GM03348 (cell line): ENCODE results near the gene MBOAT7.

Experiments
- DNase-seq: peaks from one replicate; pipeline ENCODE4 v3.0.0; 2012; ENCODE audit warnings: low spot score

MBOAT7 gene

DNA sequence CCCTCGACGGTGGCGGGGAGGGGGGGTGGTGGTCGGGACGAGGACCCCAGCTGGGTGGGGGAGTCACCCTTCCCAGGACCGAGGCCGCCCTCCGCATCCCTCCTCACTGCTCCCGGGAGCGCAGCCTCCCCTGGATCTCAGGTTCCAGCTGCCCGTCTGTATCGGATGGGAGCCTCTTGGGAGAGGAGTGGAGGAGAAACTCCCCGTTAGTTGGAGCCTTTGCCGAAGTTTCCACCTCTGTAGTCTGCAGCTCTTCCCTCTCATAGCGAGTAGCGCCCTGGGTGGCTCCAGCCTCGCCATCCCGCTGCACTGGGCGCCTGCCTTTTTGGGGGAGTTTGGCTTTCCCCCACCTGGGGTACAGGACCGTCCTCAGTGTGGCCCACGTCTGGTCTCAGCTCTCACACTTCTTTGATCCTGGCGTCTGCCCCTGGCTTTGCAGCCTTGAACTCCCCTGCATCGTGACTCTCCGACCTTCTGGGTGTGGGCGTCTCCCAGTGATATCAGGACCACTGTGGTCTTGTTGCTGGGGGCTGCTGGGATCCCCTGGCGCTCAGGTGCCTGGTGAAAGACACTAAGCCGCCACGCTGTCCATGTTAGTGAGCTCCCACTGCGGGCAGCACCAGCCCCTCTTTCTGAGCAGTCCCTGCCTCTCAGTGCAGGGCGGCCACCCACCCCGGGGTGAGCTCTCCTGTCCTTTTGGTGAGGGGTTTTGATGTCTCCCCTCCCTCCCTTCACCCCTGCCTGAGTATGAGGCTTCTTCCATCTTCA, 50.7 kb downstream of the MBOAT7 start:
- no peak for DNase-seq

DNA sequence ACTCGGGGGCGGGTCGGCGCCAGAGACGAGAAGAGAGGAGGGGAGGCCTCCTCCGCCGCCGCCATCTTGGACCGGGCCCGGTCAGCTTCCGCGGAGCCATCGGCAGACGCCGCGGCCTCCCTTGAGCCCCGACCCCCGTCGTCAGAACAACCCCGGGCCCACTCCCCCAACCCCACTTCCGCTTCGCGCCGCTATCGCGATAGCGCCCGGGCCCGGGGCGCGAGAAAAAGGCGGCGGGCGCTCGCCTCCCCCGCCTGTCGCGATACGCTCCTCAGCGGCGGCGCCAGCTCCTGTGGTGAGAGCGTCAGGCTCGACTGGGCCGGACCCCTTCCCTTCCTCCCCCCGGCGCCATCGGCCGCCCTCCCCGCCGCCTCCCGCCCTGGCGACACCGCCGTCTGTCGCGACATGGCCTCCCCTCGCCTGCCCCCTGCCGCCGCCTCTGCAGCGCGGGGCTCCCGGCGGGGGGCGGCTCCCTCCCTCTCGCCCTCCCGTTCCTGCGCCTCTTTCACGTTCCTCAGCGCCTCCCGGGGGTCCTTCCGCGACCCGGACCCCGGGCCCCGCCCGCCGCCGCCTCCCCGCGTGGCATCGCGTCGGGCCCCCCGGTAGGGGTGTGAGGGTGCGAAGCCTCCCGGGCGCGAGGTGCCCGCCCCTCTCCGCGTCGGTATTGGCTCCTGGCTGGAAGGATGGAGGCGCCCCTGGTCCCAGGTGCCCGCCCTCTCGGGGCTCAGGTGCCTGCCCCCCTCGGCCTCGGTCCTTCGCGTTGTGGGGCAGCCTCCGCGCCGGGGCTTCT, 51.5 kb downstream of the MBOAT7 start, which contains the start of gene CNOT3:
CNOT3 (plus strand) TSS at position 64 of the 790 bp plus-strand sequence. CDS start 5,217 bp downstream, outside the sequence.
- DNase-seq: peak; percentile 44

DNA sequence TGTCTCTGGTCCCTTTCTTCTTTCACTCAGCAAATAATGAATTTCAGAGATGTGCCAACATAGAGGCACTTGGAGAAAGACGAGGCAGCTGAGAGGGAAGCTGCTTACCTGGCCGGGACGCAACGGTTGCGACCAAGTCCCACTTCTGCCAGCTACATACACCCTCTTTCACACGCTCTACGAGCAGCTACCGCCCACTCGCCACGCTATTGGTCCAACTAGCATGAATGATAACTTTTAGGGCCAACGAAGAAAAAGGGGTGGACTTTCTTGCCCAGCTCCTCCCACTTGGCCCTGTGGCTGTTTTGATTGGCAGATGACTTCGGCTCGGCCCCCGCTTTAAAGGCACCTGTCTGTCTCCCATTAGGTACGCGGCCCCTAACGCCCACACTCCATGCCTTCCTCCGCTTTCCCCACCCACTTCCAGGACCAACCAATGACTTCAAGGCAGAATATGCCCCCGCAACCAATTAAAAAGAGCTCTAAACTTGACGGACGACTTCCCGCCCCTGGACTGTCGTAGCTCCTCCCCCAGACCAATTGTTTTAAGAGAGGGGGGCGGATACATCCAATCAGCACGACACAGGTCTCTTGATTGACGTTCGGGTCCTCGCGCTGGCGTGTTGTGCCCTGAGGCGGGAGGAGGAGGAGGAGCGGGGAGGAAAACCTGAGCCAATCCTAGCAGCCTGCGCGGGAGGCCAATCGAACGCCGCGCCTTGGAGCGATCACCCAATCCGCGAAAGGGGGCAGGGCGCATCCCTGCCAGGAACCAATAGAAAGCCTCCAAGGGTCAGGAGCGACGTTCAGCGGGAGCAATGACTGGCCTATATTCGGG, 52.3 kb downstream of the MBOAT7 start:
- peak; percentile 98 for DNase-seq

DNA sequence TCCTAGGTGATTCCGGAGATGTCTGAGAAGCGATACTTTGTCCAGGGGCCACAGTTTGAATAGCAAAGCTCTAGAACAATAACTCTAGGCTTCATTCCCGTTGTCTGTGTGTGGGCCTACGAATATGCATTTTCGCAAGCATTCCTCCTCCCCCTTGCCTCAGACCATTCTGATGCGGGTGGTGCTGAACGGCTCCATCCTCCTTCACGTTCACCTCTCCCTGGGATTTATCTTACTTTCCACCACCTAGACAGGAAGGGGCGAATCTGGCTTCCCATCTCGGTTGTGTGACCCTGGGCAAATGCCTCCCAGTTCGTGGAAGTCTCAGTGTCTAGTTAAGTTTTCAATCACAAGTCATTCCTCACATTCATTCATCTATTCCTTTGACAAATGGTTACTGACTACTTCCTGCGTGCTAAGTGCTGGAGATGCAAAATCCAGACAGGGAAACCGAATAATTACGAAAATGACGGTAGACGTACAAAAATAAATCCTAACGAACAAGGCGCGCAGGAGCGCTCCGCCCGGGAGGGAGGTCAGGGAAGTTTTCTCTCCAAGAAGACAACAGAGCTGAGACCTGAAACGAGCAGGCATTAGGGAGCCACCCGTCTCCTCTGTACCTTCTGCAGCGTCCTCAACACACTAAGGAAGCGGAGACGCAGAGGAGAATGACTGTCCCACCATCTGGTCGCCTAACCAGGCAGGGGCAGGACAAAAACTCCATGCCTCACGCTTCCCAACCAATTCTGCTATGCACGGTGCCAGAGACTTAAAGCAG, 53.1 kb downstream of the MBOAT7 start:
- peak; percentile 35 for DNase-seq

DNA sequence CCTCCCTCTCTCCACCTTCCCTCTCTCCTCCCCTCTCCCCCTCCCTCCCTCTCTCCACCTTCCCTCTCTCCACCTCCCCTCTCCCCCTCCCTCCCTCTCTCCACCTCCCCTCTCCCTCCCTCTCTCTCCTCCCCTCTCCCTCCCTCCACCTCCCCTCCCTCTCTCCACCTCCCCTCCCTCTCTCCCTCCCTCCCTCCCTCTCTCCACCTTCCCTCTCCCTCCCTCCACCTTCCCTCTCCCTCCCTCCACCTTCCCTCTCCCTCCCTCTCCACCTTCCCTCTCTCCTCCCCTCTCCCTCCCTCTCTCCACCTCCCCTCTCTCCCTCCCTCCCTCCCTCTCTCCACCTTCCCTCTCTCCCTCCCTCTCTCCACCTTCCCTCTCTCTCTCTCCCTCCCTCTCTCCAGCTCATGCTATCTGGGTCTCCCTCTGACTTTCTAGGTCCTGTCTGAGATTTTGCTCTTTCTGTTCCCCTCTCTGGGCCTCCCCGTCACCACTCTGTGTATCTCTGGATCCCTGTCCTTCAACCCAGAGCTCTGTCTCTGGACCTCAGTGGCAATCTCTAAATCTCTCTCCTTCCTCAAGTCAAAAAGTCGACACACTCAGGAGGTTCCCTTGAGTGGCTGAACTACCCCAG, 55.3 kb downstream of the MBOAT7 start:
- no peak for DNase-seq

DNA sequence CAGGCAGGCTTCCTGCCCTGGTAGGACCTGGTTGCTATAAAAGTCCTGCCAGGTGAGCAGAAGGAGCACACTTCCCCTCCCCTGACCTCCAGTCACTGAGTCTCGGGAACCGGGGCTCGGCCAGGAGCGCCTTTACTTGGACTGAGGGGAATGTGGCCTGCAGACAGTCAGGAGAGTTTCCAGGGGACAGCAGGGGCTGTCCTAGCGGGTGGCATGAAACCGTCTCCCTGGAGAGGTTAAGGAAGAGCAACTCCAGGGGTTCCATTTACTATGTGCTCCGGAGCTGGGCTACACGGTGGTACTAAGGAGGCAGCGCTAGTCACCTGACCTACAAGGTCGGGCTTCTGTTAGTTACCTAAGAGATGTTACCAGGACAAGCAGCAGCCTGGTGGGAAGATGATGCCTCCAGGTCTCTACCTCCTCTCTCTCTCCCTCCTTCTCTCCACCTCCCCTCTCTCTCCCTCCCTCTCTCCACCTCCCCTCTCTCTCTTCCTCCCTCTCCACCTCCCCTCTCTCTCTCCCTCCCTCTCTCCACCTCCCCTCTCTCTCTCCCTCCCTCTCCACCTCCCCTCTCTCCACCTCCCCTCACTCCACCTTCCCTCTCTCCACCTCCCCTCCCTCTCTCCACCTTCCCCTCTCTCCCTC, 55.9 kb downstream of the MBOAT7 start:
- DNase-seq: no peak

DNA sequence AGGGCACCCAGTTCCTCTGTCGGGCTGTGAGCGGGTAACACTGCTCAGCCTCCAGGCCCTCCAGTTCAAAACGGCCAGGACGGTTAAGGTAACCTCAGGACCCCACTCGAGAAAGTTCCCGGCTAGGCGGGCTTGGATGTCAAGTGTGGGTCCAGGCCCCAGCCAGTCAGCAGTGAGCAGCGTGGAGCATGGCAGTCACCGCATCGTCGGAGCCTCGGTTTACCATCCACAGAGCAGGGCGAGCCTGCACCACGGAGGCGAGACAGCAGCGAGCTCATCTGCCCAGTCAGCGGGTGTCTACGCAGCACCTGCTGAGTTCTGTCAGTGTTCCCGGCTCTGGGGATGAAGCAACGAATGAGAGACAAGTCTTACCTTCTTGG, 59.8 kb downstream of the MBOAT7 start:
- DNase-seq: no peak

DNA sequence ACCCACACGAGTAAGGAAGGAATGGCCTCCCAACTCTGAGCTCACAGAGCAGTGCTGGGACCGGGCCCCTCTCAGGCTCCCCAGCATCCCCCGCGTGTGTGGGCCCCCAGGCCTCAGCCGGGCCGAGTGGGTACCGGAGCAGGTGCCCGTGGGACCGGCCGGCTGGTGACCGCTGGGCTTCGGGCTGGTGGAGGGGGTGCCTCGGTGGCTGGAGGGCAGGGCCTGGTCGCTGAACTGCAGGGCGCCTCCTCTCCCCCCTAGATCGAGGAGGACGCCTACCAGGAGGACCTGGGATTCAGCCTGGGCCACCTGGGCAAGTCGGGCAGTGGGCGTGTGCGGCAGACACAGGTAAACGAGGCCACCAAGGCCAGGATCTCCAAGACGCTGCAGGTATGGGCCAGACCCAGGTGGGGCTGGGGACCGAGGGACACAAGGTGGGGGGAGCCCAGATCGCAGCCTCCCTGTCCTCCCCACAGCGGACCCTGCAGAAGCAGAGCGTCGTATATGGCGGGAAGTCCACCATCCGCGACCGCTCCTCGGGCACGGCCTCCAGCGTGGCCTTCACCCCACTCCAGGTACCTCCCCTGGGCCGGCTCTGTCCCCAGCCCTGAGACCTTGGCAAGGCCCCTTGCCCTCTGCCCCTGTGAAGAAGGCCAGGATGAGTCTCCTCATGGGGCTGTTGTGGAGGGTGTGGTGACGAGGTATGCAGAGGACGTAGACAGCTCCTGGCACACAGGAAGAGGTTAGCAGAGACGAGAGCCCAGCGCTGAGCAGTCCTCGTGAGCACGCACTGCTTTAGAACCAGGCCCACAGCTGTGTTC, 60.4 kb downstream of the MBOAT7 start:
- DNase-seq: no peak

DNA sequence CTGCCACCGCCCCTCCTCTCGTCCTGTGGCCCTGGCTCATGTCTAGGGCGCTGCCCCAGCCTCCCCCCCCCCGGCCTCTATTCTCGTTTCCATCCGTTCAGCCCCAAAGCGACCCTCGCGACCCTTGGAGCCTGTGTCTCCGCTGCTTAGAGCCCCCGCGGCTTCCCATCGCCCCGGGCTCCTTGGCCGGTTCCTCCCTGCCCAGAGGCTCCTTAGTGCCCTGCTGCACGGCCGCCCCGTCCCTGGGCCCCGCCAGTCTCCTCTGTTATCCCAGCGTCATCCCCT, 61.0 kb downstream of the MBOAT7 start:
- DNase-seq: no peak

DNA sequence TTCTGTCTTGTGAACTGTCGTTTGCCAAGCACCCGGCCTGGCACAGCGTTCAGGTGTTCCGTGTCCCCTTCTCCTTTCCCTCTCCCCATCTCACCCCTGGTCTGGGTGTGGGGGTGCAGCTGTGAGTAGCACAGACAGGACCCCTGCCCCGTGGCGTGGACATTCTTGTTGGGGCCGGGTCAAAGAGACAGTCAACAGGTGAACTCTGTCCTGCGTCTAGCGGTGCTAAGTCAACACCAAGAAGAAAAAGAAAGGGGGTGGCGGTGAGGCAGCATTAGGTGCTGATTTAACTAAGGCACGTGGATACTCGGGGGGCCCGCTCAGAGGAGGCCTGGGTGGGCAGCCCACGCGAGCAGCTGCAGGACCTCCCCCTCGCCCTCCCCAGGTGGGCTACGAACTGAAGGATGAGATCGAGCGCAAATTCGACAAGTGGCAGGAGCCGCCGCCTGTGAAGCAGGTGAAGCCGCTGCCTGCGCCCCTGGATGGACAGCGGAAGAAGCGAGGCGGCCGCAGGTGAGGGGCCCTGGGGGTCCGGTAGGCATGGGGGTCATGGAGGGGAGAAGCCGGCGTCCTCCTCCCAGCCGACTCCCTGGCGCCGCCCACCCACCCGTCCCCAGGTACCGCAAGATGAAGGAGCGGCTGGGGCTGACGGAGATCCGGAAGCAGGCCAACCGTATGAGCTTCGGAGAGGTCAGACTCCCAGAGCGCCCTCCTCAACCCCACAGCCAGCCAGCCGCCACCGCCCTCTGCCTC, 61.5 kb downstream of the MBOAT7 start:
- no peak for DNase-seq

DNA sequence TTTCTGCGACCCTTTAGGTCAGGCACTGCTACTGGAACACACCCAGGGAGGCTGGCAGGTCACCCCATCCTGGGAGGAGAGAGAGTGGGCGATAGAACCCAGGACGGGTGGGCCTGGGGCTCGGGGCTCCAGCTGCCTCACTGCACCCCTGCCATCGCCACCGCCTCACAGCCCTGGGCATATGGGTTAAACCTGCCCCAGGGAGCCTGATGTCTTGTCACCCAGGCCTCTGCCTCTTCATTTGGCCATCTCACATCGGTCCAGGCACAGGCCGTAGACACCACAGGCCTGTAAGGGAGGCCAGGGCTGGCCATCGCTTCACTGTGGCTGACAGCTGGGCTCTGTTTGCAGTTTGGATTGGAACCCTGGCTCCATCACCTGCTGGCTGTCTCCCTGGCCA, 63.7 kb downstream of the MBOAT7 start:
- DNase-seq: no peak

DNA sequence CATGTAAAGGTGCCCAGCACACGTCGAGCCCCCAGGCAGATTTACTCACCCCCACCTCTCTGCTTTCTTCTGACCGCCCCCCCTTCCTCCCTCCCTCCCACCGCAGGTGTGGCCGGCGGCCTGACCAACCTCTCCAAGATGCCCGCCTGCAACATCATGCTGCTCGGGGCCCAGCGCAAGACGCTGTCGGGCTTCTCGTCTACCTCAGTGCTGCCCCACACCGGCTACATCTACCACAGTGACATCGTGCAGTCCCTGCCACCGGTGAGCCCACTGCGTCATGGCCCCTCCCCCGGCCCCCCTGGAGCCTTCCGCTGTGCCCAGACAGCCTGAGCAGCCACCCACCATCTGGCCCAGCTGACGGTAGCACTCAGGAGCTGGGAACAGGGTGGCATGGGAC, 65.0 kb downstream of the MBOAT7 start:
- no peak for DNase-seq

DNA sequence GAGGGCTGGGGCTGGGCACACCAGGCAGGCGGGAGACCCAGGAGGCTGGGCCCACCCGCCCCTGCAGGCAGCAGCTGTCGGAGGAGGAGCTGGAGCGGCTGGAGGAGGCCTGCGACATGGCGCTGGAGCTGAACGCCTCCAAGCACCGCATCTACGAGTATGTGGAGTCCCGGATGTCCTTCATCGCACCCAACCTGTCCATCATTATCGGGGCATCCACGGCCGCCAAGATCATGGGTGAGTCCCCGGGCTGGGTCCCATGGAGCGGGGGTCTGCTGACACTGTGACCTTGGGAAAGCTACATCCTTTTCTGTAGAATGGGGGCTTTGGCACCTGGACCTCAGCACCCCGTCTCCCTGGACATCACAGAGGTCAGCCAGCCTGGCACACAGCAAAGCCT, 65.7 kb downstream of the MBOAT7 start:
- no peak for DNase-seq
